Measurements from ENCODE around the gene BTNL3. TPM values are rescaled to one million over a fixed set of nuclear protein-coding genes. Genes with fewer than 3 reads are reported as not detected.

The BTNL3 gene
- total and polyA plus RNA-seq, 12 donors = 0.03 to 0.17 TPM; not detected in 10

DNA sequence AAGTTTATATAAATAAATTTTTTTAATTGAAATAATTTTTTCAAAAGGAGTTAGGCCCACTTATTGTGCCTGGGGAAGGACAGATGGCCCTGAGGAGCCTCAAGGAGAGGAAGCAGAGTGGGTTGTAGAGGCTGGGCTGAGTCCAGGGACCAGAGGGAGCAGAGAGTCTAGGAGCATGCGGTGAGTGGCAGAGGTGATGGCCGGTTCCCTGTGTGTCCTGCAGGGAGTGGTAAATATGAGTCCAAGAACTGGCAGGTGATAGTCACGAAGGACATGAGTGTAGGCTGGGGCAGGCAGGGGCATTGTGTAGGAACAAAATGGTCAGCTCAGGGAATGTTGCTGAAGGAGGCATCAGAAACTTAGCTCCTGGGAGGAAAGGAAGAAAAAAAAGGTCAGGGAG, 43.1 kb downstream of the BTNL3 start:
- Histone ChIP-seq H3K36me3 (no peaks in the 10 kb centered on the region), H3K4me1 (peaks cover 0 to 7% (median 0%) of the 10 kb centered on the region in 9 donors), H3K27ac (no peak overlapping the region), H3K4me3 (no peak overlapping the region), H3K27me3 (peaks cover 0 to 24% (median 0%) of the 10 kb centered on the region in 7 donors), H3K9me3 (peaks cover 0 to 9% (median 0%) of the 10 kb centered on the region in 11 donors)
- intact Hi-C loops (cut with DNase I) = no loop called here
- 83 to 91% methylated on average over 3 of the region's 3 CpGs for WGBS, 2 donors
- ATAC-seq (no peak), DNase-seq (no peak)
- TF ChIP-seq, protein P1, sequence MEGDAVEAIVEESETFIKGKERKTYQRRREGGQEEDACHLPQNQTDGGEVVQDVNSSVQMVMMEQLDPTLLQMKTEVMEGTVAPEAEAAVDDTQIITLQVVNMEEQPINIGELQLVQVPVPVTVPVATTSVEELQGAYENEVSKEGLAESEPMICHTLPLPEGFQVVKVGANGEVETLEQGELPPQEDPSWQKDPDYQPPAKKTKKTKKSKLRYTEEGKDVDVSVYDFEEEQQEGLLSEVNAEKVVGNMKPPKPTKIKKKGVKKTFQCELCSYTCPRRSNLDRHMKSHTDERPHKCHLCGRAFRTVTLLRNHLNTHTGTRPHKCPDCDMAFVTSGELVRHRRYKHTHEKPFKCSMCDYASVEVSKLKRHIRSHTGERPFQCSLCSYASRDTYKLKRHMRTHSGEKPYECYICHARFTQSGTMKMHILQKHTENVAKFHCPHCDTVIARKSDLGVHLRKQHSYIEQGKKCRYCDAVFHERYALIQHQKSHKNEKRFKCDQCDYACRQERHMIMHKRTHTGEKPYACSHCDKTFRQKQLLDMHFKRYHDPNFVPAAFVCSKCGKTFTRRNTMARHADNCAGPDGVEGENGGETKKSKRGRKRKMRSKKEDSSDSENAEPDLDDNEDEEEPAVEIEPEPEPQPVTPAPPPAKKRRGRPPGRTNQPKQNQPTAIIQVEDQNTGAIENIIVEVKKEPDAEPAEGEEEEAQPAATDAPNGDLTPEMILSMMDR (IDR thresholded peaks at IDR 0.05) = no peak

GRCh38 chr5:181035991-181036815, 47.6 kb downstream of the BTNL3 start:
- intact Hi-C loops (cut with DNase I) = loop anchor here in 1 of 10 donors (5.0 kb wide), 1 partner anchor 164 kb away; no protein-coding TSS in a partner anchor
- no peaks in the 10 kb centered on the region for H3K36me3 ChIP-seq
- WGBS, 2 donors = 72 to 76% methylated on average over 20 of the region's 20 CpGs
- no peak for DNase-seq
- H3K27ac ChIP-seq = no peak overlapping the region
- H3K27me3 ChIP-seq = peaks cover 0 to 43% (median 3%) of the 10 kb centered on the region in 7 donors
- TF ChIP-seq, protein P1 (IDR thresholded peaks at IDR 0.05) = no peak
- H3K4me1 ChIP-seq = peaks cover 0 to 27% (median 0%) of the 10 kb centered on the region in 9 donors
- H3K4me3 ChIP-seq = no peak overlapping the region
- peak in 1 of 8 donors; percentile 34 for ATAC-seq
- peaks cover 0 to 9% (median 0%) of the 10 kb centered on the region in 11 donors for H3K9me3 ChIP-seq

DNA sequence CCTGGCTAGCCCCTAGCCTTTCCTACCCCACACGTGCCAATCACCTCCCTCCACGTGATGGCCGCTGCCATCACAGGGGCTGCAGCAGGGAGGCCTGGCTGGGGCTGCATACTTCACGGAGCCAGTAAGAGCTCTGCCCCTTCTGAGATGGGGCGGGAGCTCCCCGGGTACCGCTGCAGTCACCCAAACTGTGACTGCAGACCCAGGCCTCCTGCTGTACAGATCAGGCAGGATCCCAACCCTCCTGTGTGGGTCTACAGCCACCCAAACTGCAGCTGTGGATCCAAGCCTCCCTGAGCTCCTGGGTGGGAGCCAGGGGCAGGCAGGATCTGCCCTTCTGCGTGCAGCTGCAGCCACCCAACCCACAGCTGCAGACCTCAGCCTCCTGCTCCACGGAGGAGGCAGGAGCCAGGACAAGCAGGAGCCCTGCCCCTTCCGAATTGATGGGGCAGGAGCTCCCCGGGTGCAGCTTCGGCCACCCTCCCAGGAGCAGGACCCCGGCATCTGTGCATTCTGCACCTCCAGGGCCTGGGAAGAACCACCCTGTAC, 48.2 kb downstream of the BTNL3 start:
- DNase-seq = no peak
- intact Hi-C loops (cut with DNase I) = loop anchor here in 1 of 10 donors (5.0 kb wide), 1 partner anchor 165 kb away; no protein-coding TSS in a partner anchor

More for the DNA sequence above, 48.2 kb downstream of the BTNL3 start:
- Histone ChIP-seq H3K27me3 (peaks cover 0 to 43% (median 4%) of the 10 kb centered on the region in 7 donors), H3K4me3 (no peak overlapping the region), H3K27ac (no peak overlapping the region), H3K4me1 (peaks cover 0 to 27% (median 0%) of the 10 kb centered on the region in 9 donors), H3K36me3 (no peaks in the 10 kb centered on the region), H3K9me3 (peaks cover 0 to 9% (median 0%) of the 10 kb centered on the region in 11 donors)
- 78 to 87% methylated on average over 13 of the region's 13 CpGs for WGBS, 2 donors
- TF ChIP-seq, protein P1 (IDR thresholded peaks at IDR 0.05) = no peak
- ATAC-seq = peak in 2 of 8 donors; percentile 13 to 21

Measured in heart right ventricle (tissue), 16 donors.